ENCODE data around the gene CMYA5. TPM values are rescaled to one million over a fixed set of nuclear protein-coding genes. Genes with fewer than 3 reads are reported as not detected.

Gene CMYA5
- total RNA-seq, 1 experiment from 2014 or later, result 0.22 TPM

DNA sequence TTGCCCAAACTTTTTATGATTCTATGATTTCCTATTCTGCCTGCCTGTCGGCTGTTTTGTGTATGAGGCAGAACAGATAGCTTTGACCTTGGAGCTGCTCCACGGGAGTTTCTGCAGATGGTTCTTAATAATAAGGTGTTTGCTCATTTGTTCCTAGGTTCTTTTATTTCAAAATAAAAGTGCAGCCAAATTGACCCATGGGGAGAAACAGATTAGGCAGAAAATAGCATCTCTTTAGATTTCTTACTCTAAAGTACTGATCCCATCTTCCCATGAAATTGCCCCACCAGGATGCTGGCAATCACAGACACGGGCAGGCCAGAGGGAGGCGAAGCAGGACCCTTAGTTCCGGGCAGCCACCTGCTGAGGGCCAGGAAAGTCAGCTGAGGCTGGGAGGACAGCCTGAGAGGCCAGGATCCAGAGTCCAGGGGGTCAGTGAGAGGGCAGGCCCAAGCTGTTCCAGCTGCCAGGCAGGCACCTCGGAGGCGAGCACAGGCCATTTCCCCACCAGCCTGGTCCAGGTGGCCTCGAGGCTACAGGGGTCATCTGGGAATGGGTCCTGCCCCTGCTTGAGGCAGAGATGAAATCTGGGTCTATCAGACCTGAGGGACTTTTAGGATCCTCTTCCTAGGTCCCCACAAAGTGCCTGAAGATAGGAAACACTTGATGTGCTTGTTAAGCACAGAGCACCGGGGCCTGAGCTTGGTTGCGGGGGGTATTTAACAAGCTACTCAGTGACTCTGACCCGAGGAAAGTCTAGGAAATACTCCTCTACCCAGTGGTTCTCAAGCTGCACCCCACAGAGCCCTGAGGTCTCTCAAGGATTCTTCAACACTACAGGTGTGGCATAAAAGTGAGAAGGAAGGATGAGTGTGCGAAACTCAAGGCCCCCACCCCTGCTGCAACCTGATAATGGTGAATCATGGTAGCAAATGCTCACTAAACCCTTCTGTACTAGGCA, 145.4 kb downstream of the CMYA5 start:
- intact Hi-C loops (cut with micrococcal nuclease), result no loop called here
- CTCF ChIA-PET, result no interaction called here
- H3K27ac ChIP-seq (ENCODE audit: low read depth, low read length), result no peak overlapping the region
- POLR2A ChIA-PET, result no interaction called here
- DNase-seq (ENCODE audit: low read depth, low spot score) (no peak), ATAC-seq (no peak)
- RAD21 ChIA-PET (ENCODE audit: low non-redundant PET in 1 of 2, low total read pairs in 2 of 2, uncharacterized antibody in 2 of 2, unreplicated experiment in 2 of 2), result no interaction called here
- H3K4me1 ChIP-seq (ENCODE audit: control insufficient read depth in 1 of 2, insufficient read depth in 2 of 2, low read length in 2 of 2), result no peaks in the 10 kb centered on the region
- H3K9ac ChIP-seq (ENCODE audit: low read length), result no peak overlapping the region
- H3K36me3 ChIP-seq (ENCODE audit: control insufficient read depth in 1 of 2, insufficient read depth in 2 of 2, low read length in 2 of 2), result no peaks in the 10 kb centered on the region
- no peaks in the 10 kb centered on the region for H4K20me1 ChIP-seq (ENCODE audit: insufficient read depth)
- TF ChIP-seq SP1 (IDR thresholded peaks at IDR 0.05; ENCODE audit: low read depth) (no peak), EZH2phosphoT487 (IDR thresholded peaks at IDR 0.05; ENCODE audit: borderline replicate concordance) (no peak), POLR2A (IDR thresholded peaks at IDR 0.05; ENCODE audit: borderline replicate concordance, extremely low read depth, insufficient read depth, insufficient read length) (no peak), JUND (IDR thresholded peaks at IDR 0.05) (no peak), ELF1 (IDR thresholded peaks at IDR 0.05; ENCODE audit: borderline replicate concordance, low read depth) (no peak), CBX3 (IDR thresholded peaks at IDR 0.05; ENCODE audit: low read depth) (no peak), YY1 (IDR thresholded peaks at IDR 0.05; ENCODE audit: extremely low read depth, insufficient replicate concordance, low read depth, low read length) (no peak), EZH2 (IDR thresholded peaks at IDR 0.05) (no peak), TCF7L2 (IDR thresholded peaks at IDR 0.05; ENCODE audit: borderline replicate concordance, extremely low read depth, insufficient read depth, insufficient read length) (no peak), SIN3A (IDR thresholded peaks at IDR 0.05; ENCODE audit: low read depth) (no peak)
- TF ChIP-seq, protein P1, sequence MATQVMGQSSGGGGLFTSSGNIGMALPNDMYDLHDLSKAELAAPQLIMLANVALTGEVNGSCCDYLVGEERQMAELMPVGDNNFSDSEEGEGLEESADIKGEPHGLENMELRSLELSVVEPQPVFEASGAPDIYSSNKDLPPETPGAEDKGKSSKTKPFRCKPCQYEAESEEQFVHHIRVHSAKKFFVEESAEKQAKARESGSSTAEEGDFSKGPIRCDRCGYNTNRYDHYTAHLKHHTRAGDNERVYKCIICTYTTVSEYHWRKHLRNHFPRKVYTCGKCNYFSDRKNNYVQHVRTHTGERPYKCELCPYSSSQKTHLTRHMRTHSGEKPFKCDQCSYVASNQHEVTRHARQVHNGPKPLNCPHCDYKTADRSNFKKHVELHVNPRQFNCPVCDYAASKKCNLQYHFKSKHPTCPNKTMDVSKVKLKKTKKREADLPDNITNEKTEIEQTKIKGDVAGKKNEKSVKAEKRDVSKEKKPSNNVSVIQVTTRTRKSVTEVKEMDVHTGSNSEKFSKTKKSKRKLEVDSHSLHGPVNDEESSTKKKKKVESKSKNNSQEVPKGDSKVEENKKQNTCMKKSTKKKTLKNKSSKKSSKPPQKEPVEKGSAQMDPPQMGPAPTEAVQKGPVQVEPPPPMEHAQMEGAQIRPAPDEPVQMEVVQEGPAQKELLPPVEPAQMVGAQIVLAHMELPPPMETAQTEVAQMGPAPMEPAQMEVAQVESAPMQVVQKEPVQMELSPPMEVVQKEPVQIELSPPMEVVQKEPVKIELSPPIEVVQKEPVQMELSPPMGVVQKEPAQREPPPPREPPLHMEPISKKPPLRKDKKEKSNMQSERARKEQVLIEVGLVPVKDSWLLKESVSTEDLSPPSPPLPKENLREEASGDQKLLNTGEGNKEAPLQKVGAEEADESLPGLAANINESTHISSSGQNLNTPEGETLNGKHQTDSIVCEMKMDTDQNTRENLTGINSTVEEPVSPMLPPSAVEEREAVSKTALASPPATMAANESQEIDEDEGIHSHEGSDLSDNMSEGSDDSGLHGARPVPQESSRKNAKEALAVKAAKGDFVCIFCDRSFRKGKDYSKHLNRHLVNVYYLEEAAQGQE (IDR thresholded peaks at IDR 0.05; ENCODE audit: low read depth), result no peak
- no peaks in the 10 kb centered on the region for H3K9me3 ChIP-seq (ENCODE audit: control insufficient read depth in 1 of 2, insufficient read depth in 1 of 2, low read depth in 1 of 2, low read length in 2 of 2)
- BruUV-seq (replicated peaks), result no TSS peak
- no peaks in the 10 kb centered on the region for H3K79me2 ChIP-seq (ENCODE audit: insufficient read depth, low read length)
- H3K4me3 ChIP-seq (replicated peaks in 1 of 2; ENCODE audit: low read depth in 1 of 2, low read length in 2 of 2), result no peak overlapping the region
- H3K9me2 ChIP-seq (ENCODE audit: insufficient read depth), result no peaks in the 10 kb centered on the region
- peaks cover under 1% of the 10 kb centered on the region; the same call in 1 of the 2 replicates for H3K27me3 ChIP-seq (ENCODE audit: insufficient read depth, low read length)
- H3K4me2 ChIP-seq (ENCODE audit: low read length), result no peak overlapping the region
- no peak overlapping the region for H2AFZ ChIP-seq (ENCODE audit: low read depth, low read length, poor library complexity, severe bottlenecking)

Measured in HCT116 (cell line).